ENCODE measurements around the gene CYP2J2.
"Not testable (repeated sequence)": the region's sequence is repeated elsewhere in the genome, so short reads cannot be mapped to it uniquely, and the experiment has no call there.

CYP2J2 gene

GRCh38 chr1:59857679-59858354 is 68.8 kb downstream of the CYP2J2 start:
- DNase-seq: no peak

- DNase-seq: no peak
These were observed 69.7 kb downstream of the CYP2J2 start for GRCh38 chr1:59856725-59857338.

- not testable (repeated sequence) for DNase-seq
These were observed 71.3 kb downstream of the CYP2J2 start for GRCh38 chr1:59855297-59855696.

- DNase-seq: no peak
These were observed 74.5 kb downstream of the CYP2J2 start for GRCh38 chr1:59852117-59852516.

- no peak for DNase-seq
These were observed 79.7 kb downstream of the CYP2J2 start for GRCh38 chr1:59846895-59847282.

GRCh38 chr1:59846209-59846894 is 80.2 kb downstream of the CYP2J2 start:
- no peak for DNase-seq

GRCh38 chr1:59845091-59845490 is 81.5 kb downstream of the CYP2J2 start:
- no peak for DNase-seq
